HepG2 (cell line): ENCODE data around the gene ATP8A1. TPM values are rescaled to one million over a fixed set of nuclear protein-coding genes. Genes with fewer than 3 reads are reported as not detected.

Experiments
- ATAC-seq: fragments of 200-7000 bp; cut with Tn5 transposase; 3 replicates; pipeline ENCODE4 v1.9.1; 2020; ENCODE audit warnings: mild to moderate bottlenecking, moderate library complexity
- BruUV-seq: library from RNA; stranded (reverse); fragments of 400-500 nt; replicated peaks from 2 replicates; lab custom pipeline; 2021; lab: Mats Ljungman, UMichigan
- CTCF ChIA-PET: fragments of 300-600 bp; formaldehyde crosslinking; extraction: SDS; loops from one replicate; lab custom pipeline; 2021; ENCODE audit warnings: low total read pairs, inconsistent platforms, low intra/inter-chr PET ratio; lab: Yijun Ruan, JAX
- POLR2A ChIA-PET: fragments of 350-600 bp; sonication (Branson Sonifier 250); formaldehyde crosslinking; loops from one replicate; lab custom pipeline; 2020; ENCODE audit warnings: antibody characterized with exemption, inconsistent platforms; lab: Yijun Ruan, JAX
- DNase-seq: peaks from one replicate; pipeline ENCODE4 v3.0.0-alpha.2; 2015; ENCODE audit warnings: low spot score
- FAIRE-seq: peaks from 3 replicates; lab custom pipeline; 2011; peaks lifted over from hg19 to GRCh38; lab: Jason Lieb, UNC
- H2AFZ ChIP-seq: one replicate; pipeline ENCODE4 v1.6.1; 2011; ENCODE audit warnings: low read length, inconsistent platforms
- H3K27ac ChIP-seq: fragments of 300-600 bp; 3 replicates; pipeline ENCODE4 v1.8.0; 2011; ENCODE audit warnings: mixed run types, mild to moderate bottlenecking, mixed read lengths, low read length, inconsistent platforms; ENCODE audit not compliant: insufficient read depth; ENCODE audit errors: extremely low read length
- H3K27me3 ChIP-seq, 2 experiments: fragments of 200-600 bp in 1 of 2; 2 replicates in 1 of 2; 3 replicates in 1 of 2; pipeline versions ENCODE4 v1.6.0 to v1.8.0; 2011; ENCODE audit warnings: low read length in 2 of 2, mild to moderate bottlenecking in 2 of 2, moderate library complexity in 2 of 2, inconsistent platforms in 1 of 2; ENCODE audit not compliant: insufficient read depth in 2 of 2, control insufficient read depth in 1 of 2
- H3K36me3 ChIP-seq, 2 experiments: fragments of 200-600 bp in 1 of 2; replicated peaks in 1 of 2; 2 replicates in 1 of 2; 3 replicates in 1 of 2; pipeline versions ENCODE4 v1.5.1 to v1.8.0; 2011; ENCODE audit warnings: low read length in 2 of 2, inconsistent platforms in 1 of 2; ENCODE audit not compliant: insufficient read depth in 2 of 2, control insufficient read depth in 1 of 2
- H3K4me1 ChIP-seq: 2 replicates; pipeline ENCODE4 v1.5.1; 2012; ENCODE audit warnings: low read length, inconsistent platforms; ENCODE audit not compliant: insufficient read depth
- H3K4me2 ChIP-seq: 2 replicates; pipeline ENCODE4 v1.6.0; 2011; ENCODE audit warnings: low read depth, low read length, inconsistent platforms
- H3K4me3 ChIP-seq, 3 experiments: fragments of 200-600 bp in 1 of 3; sonication (generic), shearing (Covaris generic) in 1 of 3; replicated peaks in 1 of 3; 2 replicates each; pipeline ENCODE4 v1.5.1; 2011 to 2016; ENCODE audit warnings: low read length in 3 of 3, inconsistent platforms in 2 of 3, low read depth in 2 of 3, mild to moderate bottlenecking in 2 of 3, control low read depth in 1 of 3, mixed read lengths in 1 of 3; ENCODE audit not compliant: insufficient read depth in 1 of 3
- H3K79me2 ChIP-seq: one replicate; pipeline ENCODE4 v1.6.1; 2011; ENCODE audit warnings: low read length, inconsistent platforms; ENCODE audit not compliant: insufficient read depth
- H3K9ac ChIP-seq: 2 replicates; pipeline ENCODE4 v1.6.0; 2011; ENCODE audit warnings: mild to moderate bottlenecking, low read depth, low read length, inconsistent platforms; ENCODE audit not compliant: insufficient read depth
- H3K9me3 ChIP-seq: 2 replicates; pipeline ENCODE4 v1.5.1; 2012; ENCODE audit warnings: mild to moderate bottlenecking, low read length
- H4K20me1 ChIP-seq: 2 replicates; pipeline ENCODE4 v1.6.0; 2011; ENCODE audit warnings: inconsistent platforms, mild to moderate bottlenecking, low read length, moderate library complexity; ENCODE audit not compliant: insufficient read depth
- ARNT ChIP-seq: fragments of 450-650 bp; IDR thresholded peaks from 2 replicates; pipeline ENCODE4 v1.6.1; 2017
- ARNT2 ChIP-seq: sonication (generic); formaldehyde crosslinking; IDR thresholded peaks from 2 replicates; pipeline ENCODE4 v1.8.0; 2022; ENCODE audit warnings: mild to moderate bottlenecking, low read depth, missing genetic modification reagents, moderate library complexity
- EZH2 ChIP-seq: conservative IDR thresholded peaks from 2 replicates; pipeline ENCODE4 v1.6.1; 2012; ENCODE audit warnings: mild to moderate bottlenecking, low read depth, low read length, moderate library complexity
- ISX ChIP-seq: sonication (generic); formaldehyde crosslinking; conservative IDR thresholded peaks from 2 replicates; pipeline ENCODE4 v1.5.0; 2020; ENCODE audit warnings: missing genetic modification reagents
- KDM1A ChIP-seq: IDR thresholded peaks from 2 replicates; pipeline ENCODE4 v1.6.1; 2016; ENCODE audit warnings: missing compliant biosample characterization
- MAZ ChIP-seq, 2 experiments: sonication (generic) in 1 of 2; formaldehyde crosslinking in 1 of 2; IDR thresholded peaks; 2 replicates each; pipeline versions ENCODE4 v1.5.0 to v1.6.1; 2012 to 2020; ENCODE audit warnings: low read depth in 2 of 2, mild to moderate bottlenecking in 2 of 2, borderline replicate concordance in 1 of 2, improper control_type of control experiment in 1 of 2, low read length in 1 of 2, missing genetic modification reagents in 1 of 2, moderate library complexity in 1 of 2
- NPAS2 ChIP-seq: sonication (generic); formaldehyde crosslinking; IDR thresholded peaks from 2 replicates; pipeline ENCODE4 v1.8.0; 2022; ENCODE audit warnings: mild to moderate bottlenecking, missing genetic modification reagents, borderline replicate concordance
- PBX3 ChIP-seq: sonication (generic); formaldehyde crosslinking; IDR thresholded peaks from 2 replicates; pipeline ENCODE4 v1.8.1; 2023; ENCODE audit warnings: missing genetic modification reagents, inconsistent platforms, borderline replicate concordance
- SP4 ChIP-seq: sonication (generic); formaldehyde crosslinking; IDR thresholded peaks from 2 replicates; pipeline ENCODE4 v1.8.1; 2023; ENCODE audit warnings: mild to moderate bottlenecking, missing genetic modification reagents
- TBX2 ChIP-seq: sonication (generic); formaldehyde crosslinking; IDR thresholded peaks from 2 replicates; pipeline ENCODE4 v1.5.0; 2020; ENCODE audit warnings: missing genetic modification reagents, mild to moderate bottlenecking, borderline replicate concordance
- YEATS2 ChIP-seq: sonication (generic); formaldehyde crosslinking; IDR thresholded peaks from 2 replicates; pipeline ENCODE4 v1.4.0; 2020; ENCODE audit warnings: missing genetic modification reagents, borderline replicate concordance
- ZNF30 ChIP-seq: sonication (generic); formaldehyde crosslinking; IDR thresholded peaks from 2 replicates; pipeline ENCODE4 v1.5.0; 2020; ENCODE audit warnings: mild to moderate bottlenecking, missing genetic modification reagents
- ZNF441 ChIP-seq: sonication (generic); formaldehyde crosslinking; IDR thresholded peaks from 2 replicates; pipeline ENCODE4 v1.7.0; 2021; ENCODE audit warnings: missing genetic modification reagents, borderline replicate concordance
- ZNF562 ChIP-seq: sonication (generic); formaldehyde crosslinking; IDR thresholded peaks from 2 replicates; pipeline ENCODE4 v1.8.0; 2022; ENCODE audit warnings: missing genetic modification reagents, borderline replicate concordance
- ZNF737 ChIP-seq: sonication (generic); formaldehyde crosslinking; IDR thresholded peaks from 2 replicates; pipeline ENCODE4 v1.5.0; 2020; ENCODE audit warnings: missing genetic modification reagents, mild to moderate bottlenecking, borderline replicate concordance
- WGBS: methylation state at CpG from one replicate; pipeline ENCODE4 v1.1.6; 2017; ENCODE audit warnings: low lambda C conversion rate; 5-methylcytosine and 5-hydroxymethylcytosine counted together
- in situ Hi-C: cut with HindIII; loops from 2 replicates; pipeline ENCODE4 v1.10.0; 2017; ENCODE audit warnings: low pct_unique_long_range_greater_than_20kb; ENCODE audit not compliant: extremely low pct_ligation_motif_present
- intact Hi-C: fragments of 100-400 bp; cut with micrococcal nuclease; formaldehyde crosslinking; loops from one replicate; pipeline ENCODE4 v1.10.0; 2022; ENCODE audit not compliant: unreplicated experiment
- polyA plus RNA-seq, 8 experiments: library from polyadenylated mRNA; depleted of rRNA in 3 of 8; stranded (reverse) in 7 of 8; unstranded in 1 of 8; fragments of >200 nt; fragmentation: Illumina TruSeq in 4 of 8; extraction: Trizol in 4 of 8; gene quantifications; 2 replicates each; pipeline versions ENCODE4 v1.2.1 to v1.2.3, GENCODE V29; 2011 to 2016; ENCODE audit warnings: low read depth in 4 of 8, missing spikeins in 1 of 8, mixed read lengths in 1 of 8; ENCODE audit not compliant: insufficient read depth in 1 of 8
- total RNA-seq, 5 experiments: library from RNA; depleted of rRNA; stranded (reverse); fragments of >200 nt; fragmentation: Illumina TruSeq; extraction: Trizol; gene quantifications; 2 replicates each; pipeline ENCODE4 v1.2.3, GENCODE V29; 2016; ENCODE audit warnings: low read depth in 1 of 5

ATP8A1 gene
- total and polyA plus RNA-seq, 2 of the 13 experiments (the other 11 are each of a cell fraction or from before 2014, with no cell fraction given) = 1.7 to 6.2 TPM

DNA sequence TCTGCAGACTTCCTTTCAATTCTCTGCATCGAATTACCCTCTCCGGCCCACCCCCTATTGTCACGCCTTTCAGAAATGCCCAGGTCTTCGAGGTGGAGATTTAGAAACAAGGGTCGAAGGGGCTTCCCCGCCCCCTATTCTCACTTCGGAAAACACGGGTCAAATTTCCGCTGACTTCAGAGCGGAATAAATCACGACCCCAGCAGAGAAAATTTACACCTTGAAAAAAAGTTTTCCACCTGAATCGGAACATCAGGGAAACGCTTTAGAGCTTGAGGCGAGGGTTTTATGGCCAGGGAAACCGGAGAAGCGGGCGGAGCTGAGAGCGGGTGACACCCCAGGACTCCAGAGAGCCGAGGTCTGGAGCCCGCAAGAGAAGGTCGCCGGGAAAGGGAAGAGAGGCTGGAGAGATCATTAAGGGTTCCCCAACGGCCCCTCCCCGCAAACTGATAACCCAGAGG lies 258.0 kb downstream of the ATP8A1 start (continued):
- TF ChIP-seq ZNF562 (CRISPR knock-in tag) (no peak), PBX3 (no peak), ZNF30 (no peak), ZNF441 (no peak), ISX (CRISPR knock-in tag) (no peak), NPAS2 (CRISPR knock-in tag) (no peak), ARNT2 (CRISPR knock-in tag) (no peak)

GRCh38 chr4:42398171-42398870 lies 258.6 kb downstream of the ATP8A1 start:
- Histone ChIP-seq H3K27ac (no peak overlapping the region), H3K4me3 (no peak overlapping the region), H3K4me2 (no peak overlapping the region), H2AFZ (no peak overlapping the region), H3K79me2 (no peaks in the 10 kb centered on the region), H4K20me1 (no peaks in the 10 kb centered on the region), H3K9me3 (no peaks in the 10 kb centered on the region), H3K27me3 (peaks cover 2 to 51% of the 10 kb centered on the region in 2 experiments)
- DNase-seq (no peak), ATAC-seq (peak; percentile 48)
- 39% methylated on average over 33 of the region's 60 CpGs for WGBS
- CTCF ChIA-PET = no interaction called here
- POLR2A ChIA-PET = no interaction called here
- no TSS peak for BruUV-seq
- TF ChIP-seq MAZ (IDR thresholded peaks at IDR 0.05; ENCODE audit: borderline replicate concordance, low read depth, low read length) (no peak), MAZ (CRISPR knock-in tag; IDR thresholded peaks at IDR 0.05; ENCODE audit: low read depth) (no peak), ARNT (no peak), YEATS2 (CRISPR knock-in tag) (no peak), TBX2 (CRISPR knock-in tag) (no peak), KDM1A (CRISPR knock-in tag) (no peak), EZH2 (0 out of 2 replicates have a peak, but pooled peaks have one; percentile 64), ZNF737 (no peak), SP4 (no peak)
- TF ChIP-seq, all 625 proteins: peak for 1
- Histone ChIP-seq H3K4me1 (no peaks in the 10 kb centered on the region), H3K36me3 (no peaks in the 10 kb centered on the region), H3K9ac (no peak overlapping the region)
- FAIRE-seq = no peak
- intact Hi-C loops (no loop called here), in situ Hi-C loops (no loop called here)
